ENCODE measurements around the gene ZNF595. TPM values are rescaled to one million over a fixed set of nuclear protein-coding genes. Genes with fewer than 3 reads are reported as not detected.
"Not testable (repeated sequence)": the region's sequence is repeated elsewhere in the genome, so short reads cannot be mapped to it uniquely, and the experiment has no call there.

ZNF595 gene
- total RNA-seq, 6 donors from 2014 or later, result 11.7 to 36.7 (median 23.4) TPM

DNA sequence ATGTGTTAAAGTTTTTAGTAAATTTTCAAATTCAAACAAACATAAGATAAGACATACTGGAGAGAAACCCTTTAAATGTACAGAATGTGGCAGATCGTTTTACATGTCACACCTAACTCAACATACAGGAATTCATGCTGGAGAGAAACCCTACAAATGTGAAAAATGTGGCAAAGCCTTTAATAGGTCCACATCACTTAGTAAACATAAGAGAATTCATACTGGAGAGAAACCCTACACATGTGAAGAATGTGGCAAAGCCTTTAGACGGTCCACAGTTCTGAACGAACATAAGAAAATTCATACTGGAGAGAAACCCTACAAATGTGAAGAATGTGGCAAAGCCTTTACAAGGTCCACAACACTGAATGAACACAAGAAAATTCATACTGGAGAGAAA is 32.8 kb downstream of the ZNF595 start:
- no peak overlapping the region for H3K27ac ChIP-seq
- no peak for DNase-seq
- WGBS, 2 donors, result 92 to 97% methylated on average over 3 of the region's 3 CpGs
- peaks cover 8 to 50% (median 23%) of the 10 kb centered on the region in 4 donors for H3K36me3 ChIP-seq
- no peak for ATAC-seq (ENCODE audit: low FRiP score in 2 of 2)
- H3K9me3 ChIP-seq, result peaks cover 94 to 100% (median 98%) of the 10 kb centered on the region in 4 donors
- H3K4me1 ChIP-seq, result no peaks in the 10 kb centered on the region
- TF ChIP-seq EP300 (IDR thresholded peaks at IDR 0.05) (no peak), POLR2AphosphoS5 (IDR thresholded peaks at IDR 0.05) (no peak), POLR2A (IDR thresholded peaks at IDR 0.05) (no peak)
- TF ChIP-seq, protein P1, sequence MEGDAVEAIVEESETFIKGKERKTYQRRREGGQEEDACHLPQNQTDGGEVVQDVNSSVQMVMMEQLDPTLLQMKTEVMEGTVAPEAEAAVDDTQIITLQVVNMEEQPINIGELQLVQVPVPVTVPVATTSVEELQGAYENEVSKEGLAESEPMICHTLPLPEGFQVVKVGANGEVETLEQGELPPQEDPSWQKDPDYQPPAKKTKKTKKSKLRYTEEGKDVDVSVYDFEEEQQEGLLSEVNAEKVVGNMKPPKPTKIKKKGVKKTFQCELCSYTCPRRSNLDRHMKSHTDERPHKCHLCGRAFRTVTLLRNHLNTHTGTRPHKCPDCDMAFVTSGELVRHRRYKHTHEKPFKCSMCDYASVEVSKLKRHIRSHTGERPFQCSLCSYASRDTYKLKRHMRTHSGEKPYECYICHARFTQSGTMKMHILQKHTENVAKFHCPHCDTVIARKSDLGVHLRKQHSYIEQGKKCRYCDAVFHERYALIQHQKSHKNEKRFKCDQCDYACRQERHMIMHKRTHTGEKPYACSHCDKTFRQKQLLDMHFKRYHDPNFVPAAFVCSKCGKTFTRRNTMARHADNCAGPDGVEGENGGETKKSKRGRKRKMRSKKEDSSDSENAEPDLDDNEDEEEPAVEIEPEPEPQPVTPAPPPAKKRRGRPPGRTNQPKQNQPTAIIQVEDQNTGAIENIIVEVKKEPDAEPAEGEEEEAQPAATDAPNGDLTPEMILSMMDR (IDR thresholded peaks at IDR 0.05), result no peak
- H3K27me3 ChIP-seq, result no peaks in the 10 kb centered on the region
- no peak overlapping the region for H3K4me3 ChIP-seq

DNA sequence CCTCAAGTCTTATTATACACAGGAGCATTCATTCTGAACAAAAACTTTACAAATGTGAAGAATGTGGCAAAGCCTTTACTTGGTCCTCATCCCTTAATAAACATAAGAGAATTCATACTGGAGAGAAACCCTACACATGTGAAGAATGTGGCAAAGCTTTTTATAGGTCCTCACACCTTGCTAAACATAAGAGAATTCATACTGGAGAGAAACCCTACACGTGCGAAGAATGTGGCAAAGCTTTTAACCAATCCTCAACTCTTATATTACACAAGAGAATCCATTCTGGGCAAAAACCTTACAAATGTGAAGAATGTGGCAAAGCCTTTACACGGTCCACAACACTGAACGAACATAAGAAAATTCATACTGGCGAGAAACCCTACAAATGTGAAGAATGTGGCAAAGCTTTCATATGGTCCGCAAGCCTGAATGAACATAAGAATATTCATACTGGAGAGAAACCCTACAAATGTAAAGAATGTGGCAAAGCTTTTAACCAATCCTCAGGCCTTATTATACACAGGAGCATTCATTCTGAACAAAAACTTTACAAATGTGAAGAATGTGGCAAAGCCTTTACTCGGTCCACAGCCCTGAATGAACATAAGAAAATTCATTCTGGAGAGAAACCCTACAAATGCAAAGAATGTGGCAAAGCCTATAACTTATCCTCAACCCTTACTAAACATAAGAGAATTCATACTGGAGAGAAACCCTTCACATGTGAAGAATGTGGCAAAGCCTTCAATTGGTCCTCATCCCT is 33.6 kb downstream of the ZNF595 start:
- WGBS, 2 donors, result 90 to 94% methylated on average over 7 of the region's 7 CpGs
- not testable (repeated sequence) for ATAC-seq (ENCODE audit: low FRiP score in 2 of 2); H3K27me3 ChIP-seq; H3K4me3 ChIP-seq; H3K4me1 ChIP-seq; H3K27ac ChIP-seq; DNase-seq
- Histone ChIP-seq H3K9me3 (peaks cover 98 to 99% (median 99%) of the 10 kb centered on the region in 4 donors), H3K36me3 (peaks cover 8 to 42% (median 20%) of the 10 kb centered on the region in 4 donors)

DNA sequence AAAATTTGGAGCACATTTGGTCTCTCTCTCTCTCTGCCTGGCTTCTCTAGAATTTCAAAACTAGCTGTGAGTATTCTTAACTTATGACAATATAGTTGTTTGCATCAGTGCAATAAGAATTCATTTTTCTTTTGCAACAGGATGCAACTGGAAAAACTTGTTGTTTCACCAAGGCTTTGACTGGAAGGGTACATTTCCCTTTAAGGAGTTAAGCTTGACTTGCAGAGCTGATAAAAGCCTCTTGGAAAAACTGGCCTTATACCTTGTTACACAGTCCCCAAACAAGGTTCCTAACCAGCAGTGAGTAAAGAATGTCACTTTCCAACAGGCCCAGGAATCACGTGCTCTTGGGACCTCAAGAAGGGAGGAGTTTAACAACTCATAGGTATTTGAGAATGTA is 45.3 kb downstream of the ZNF595 start:
- WGBS, 2 donors, result 81 to 84% methylated on average over 1 of the region's 1 CpG
- no peaks in the 10 kb centered on the region for H3K27me3 ChIP-seq
- H3K36me3 ChIP-seq, result no peaks in the 10 kb centered on the region
- TF ChIP-seq POLR2AphosphoS5 (IDR thresholded peaks at IDR 0.05) (no peak), EP300 (IDR thresholded peaks at IDR 0.05) (no peak), POLR2A (IDR thresholded peaks at IDR 0.05) (no peak)
- TF ChIP-seq, protein P1 (IDR thresholded peaks at IDR 0.05), result no peak
- no peak overlapping the region for H3K27ac ChIP-seq
- H3K9me3 ChIP-seq, result peaks cover 72 to 99% (median 84%) of the 10 kb centered on the region in 4 donors
- no peak overlapping the region for H3K4me3 ChIP-seq
- no peaks in the 10 kb centered on the region for H3K4me1 ChIP-seq
- no peak for ATAC-seq (ENCODE audit: low FRiP score in 2 of 2)
- no peak for DNase-seq

DNA sequence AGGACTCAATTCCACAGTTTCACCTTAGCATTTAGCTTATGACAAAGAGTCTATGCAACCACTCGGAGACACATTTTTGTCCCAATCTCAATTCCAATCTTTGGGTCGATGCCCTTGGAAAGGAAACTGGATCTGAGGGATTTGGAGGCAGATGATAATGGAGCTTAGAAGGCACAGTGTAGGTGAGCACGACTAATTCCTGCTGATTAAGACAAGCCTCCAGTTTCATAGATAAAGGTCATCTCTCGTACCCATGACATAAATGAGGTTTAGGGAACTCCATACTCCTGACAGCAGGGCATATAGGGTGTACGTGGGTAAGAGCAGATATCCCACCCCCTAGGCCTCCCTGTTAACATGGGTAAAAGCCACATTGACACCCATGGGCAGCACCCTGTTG is 46.7 kb downstream of the ZNF595 start:
- Histone ChIP-seq H3K27ac (no peak overlapping the region), H3K4me3 (no peak overlapping the region), H3K9me3 (peaks cover 57 to 85% (median 71%) of the 10 kb centered on the region in 4 donors), H3K27me3 (no peaks in the 10 kb centered on the region), H3K36me3 (no peaks in the 10 kb centered on the region), H3K4me1 (no peaks in the 10 kb centered on the region)
- TF ChIP-seq POLR2AphosphoS5 (IDR thresholded peaks at IDR 0.05), result no peak
- TF ChIP-seq EP300 (IDR thresholded peaks at IDR 0.05), result no peak
- TF ChIP-seq, protein P1 (IDR thresholded peaks at IDR 0.05), result no peak
- TF ChIP-seq POLR2A (IDR thresholded peaks at IDR 0.05), result no peak
- ATAC-seq (ENCODE audit: low FRiP score in 2 of 2) (no peak), DNase-seq (no peak)
- 90% methylated on average over 5 of the region's 5 CpGs for WGBS, 2 donors

DNA sequence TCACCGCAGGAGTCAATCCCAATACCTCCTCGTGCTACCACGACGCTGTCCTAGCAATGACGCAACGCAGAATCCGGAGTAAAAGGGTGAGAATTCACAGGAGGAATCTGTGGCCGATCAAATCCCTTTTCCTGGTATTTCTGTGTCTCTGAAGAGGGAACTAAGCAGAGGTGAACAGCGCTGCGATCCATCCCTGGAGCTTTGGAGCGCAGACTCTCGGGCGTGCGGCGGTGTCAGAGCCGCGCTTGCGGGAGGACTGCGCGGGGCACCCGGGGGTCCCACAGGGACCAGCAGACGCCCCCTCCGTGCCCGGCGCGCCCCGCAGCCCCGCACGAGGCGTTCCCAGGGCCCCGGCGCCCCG is 53.9 kb downstream of the ZNF595 start:
- 25 to 28% methylated on average over 13 to 24 of the region's 33 CpGs for WGBS, 2 donors
- Histone ChIP-seq H3K27me3 (peaks cover 0 to 24% (median 16%) of the 10 kb centered on the region in 4 donors), H3K27ac (no peak overlapping the region), H3K4me3 (peak overlapping the region in 1 of 4 donors; percentile 32), H3K36me3 (no peaks in the 10 kb centered on the region), H3K9me3 (peaks cover 0 to 63% (median 44%) of the 10 kb centered on the region in 4 donors), H3K4me1 (peaks cover 0 to 13% (median 1%) of the 10 kb centered on the region in 4 donors)
- ATAC-seq (ENCODE audit: low FRiP score in 2 of 2) (no peak), DNase-seq (no peak)
- TF ChIP-seq, protein P1 (IDR thresholded peaks at IDR 0.05), result no peak
- TF ChIP-seq POLR2A (IDR thresholded peaks at IDR 0.05) (no peak), EP300 (IDR thresholded peaks at IDR 0.05) (no peak), POLR2AphosphoS5 (IDR thresholded peaks at IDR 0.05) (no peak)
